Endodermal cell (in vitro differentiated cells): Measurements from ENCODE around the gene STK32B. TPM values are rescaled to one million over a fixed set of nuclear protein-coding genes. Genes with fewer than 3 reads are reported as not detected.

Experiments used
- DNase-seq: peaks from one replicate; pipeline ENCODE4 v3.0.0-alpha.2; 2017
- H3K27ac ChIP-seq: 2 replicates; pipeline ENCODE4 v1.5.1; 2013; ENCODE audit warnings: mild to moderate bottlenecking, low read depth, low read length, moderate library complexity
- H3K27me3 ChIP-seq: 2 replicates; pipeline ENCODE4 v1.6.1; 2013; ENCODE audit warnings: mild to moderate bottlenecking, low read length, moderate library complexity; ENCODE audit not compliant: insufficient read depth, control insufficient read depth, poor library complexity, severe bottlenecking
- H3K36me3 ChIP-seq: 2 replicates; pipeline ENCODE4 v1.7.0; 2013; ENCODE audit warnings: mild to moderate bottlenecking, low read length, moderate library complexity; ENCODE audit not compliant: control insufficient read depth, insufficient read depth
- H3K4me1 ChIP-seq: one replicate; pipeline ENCODE4 v1.7.0; 2013; ENCODE audit warnings: low read length; ENCODE audit not compliant: control insufficient read depth, insufficient read depth
- H3K4me3 ChIP-seq: 2 replicates; pipeline ENCODE4 v1.5.1; 2013; ENCODE audit warnings: mild to moderate bottlenecking, low read length, moderate library complexity
- H3K9ac ChIP-seq: 2 replicates; pipeline ENCODE4 v1.6.1; 2013; ENCODE audit warnings: mild to moderate bottlenecking, low read length, moderate library complexity; ENCODE audit not compliant: poor library complexity, severe bottlenecking; ENCODE audit errors: extremely low read depth
- H3K9me3 ChIP-seq: 2 replicates; pipeline ENCODE4 v1.6.1; 2013; ENCODE audit warnings: mild to moderate bottlenecking, low read length, moderate library complexity; ENCODE audit not compliant: control insufficient read depth
- H3K27ac Mint-ChIP-seq: 2 replicates; pipeline ENCODE4 v1.8.0; 2020; ENCODE audit warnings: mixed read lengths
- H3K27me3 Mint-ChIP-seq: 2 replicates; pipeline ENCODE4 v1.8.0; 2021; ENCODE audit warnings: mild to moderate bottlenecking, mixed read lengths; ENCODE audit not compliant: insufficient read depth
- H3K36me3 Mint-ChIP-seq: 2 replicates; pipeline ENCODE4 v1.8.0; 2020; ENCODE audit warnings: low read depth, mixed read lengths
- H3K4me1 Mint-ChIP-seq: 2 replicates; pipeline ENCODE4 v1.8.0; 2020; ENCODE audit warnings: mixed read lengths
- H3K4me3 Mint-ChIP-seq: 2 replicates; pipeline ENCODE4 v1.8.0; 2020; ENCODE audit warnings: mild to moderate bottlenecking, moderate library complexity, mixed read lengths
- H3K9me3 Mint-ChIP-seq: 2 replicates; pipeline ENCODE4 v1.8.0; 2020; ENCODE audit warnings: mild to moderate bottlenecking, mixed read lengths
- WGBS, 2 experiments: methylation state at CpG; one replicate each; pipeline versions ENCODE4 v1.1.5 to v1.1.7; 2013; ENCODE audit warnings: missing lambda C conversion rate in 2 of 2, mixed read lengths in 1 of 2; ENCODE audit not compliant: insufficient coverage in 1 of 2, insufficient read length in 1 of 2; 5-methylcytosine and 5-hydroxymethylcytosine counted together
- total RNA-seq, 2 donors: library from RNA; stranded (reverse); fragmentation: NEBNext Ultra II Directional in 1 of 2; extraction: Animal tissue kit (Norgen Biotek cat#: 25700) in 1 of 2; gene quantifications; 2 replicates in 1 of 2; 3 replicates in 1 of 2; pipeline ENCODE4 v1.2.1, GENCODE V29; 2021
- TF ChIP-seq, protein P1 (sequence below): fragments of 200-600 bp; sonication (generic); conservative IDR thresholded peaks from 2 replicates; pipeline ENCODE4 v1.5.0; 2021; ENCODE audit warnings: antibody characterized with exemption, mild to moderate bottlenecking

STK32B gene
- total RNA-seq, 2 donors from 2014 or later, result 1.4 to 1.5 TPM

DNA sequence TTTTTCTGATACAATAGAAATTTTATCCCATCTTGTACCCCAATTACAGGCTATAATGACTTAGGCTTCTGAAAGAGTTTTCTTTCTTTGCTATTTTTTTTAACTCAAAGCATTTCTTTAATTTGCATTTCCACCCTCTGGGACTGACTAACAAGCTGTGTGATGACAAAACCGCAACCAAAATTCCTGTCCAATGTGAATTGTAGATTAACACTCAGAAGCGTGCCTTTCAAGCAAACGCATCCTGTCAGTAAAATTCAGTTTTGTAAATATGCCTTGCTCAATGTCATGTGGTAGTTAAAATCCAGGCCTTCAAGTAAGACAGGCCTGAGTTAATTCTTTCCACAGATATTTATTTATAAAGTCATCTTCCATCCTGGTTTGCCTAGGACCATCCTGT lies 50.3 kb downstream of the STK32B start:
- Histone ChIP-seq H3K9ac (no peak overlapping the region), H3K27me3 (no peaks in the 10 kb centered on the region), H3K36me3 (no peaks in the 10 kb centered on the region), H3K27ac (no peak overlapping the region), H3K9me3 (no peaks in the 10 kb centered on the region), H3K4me1 (no peaks in the 10 kb centered on the region), H3K4me3 (no peak overlapping the region)
- no peak for DNase-seq
- TF ChIP-seq, protein P1, sequence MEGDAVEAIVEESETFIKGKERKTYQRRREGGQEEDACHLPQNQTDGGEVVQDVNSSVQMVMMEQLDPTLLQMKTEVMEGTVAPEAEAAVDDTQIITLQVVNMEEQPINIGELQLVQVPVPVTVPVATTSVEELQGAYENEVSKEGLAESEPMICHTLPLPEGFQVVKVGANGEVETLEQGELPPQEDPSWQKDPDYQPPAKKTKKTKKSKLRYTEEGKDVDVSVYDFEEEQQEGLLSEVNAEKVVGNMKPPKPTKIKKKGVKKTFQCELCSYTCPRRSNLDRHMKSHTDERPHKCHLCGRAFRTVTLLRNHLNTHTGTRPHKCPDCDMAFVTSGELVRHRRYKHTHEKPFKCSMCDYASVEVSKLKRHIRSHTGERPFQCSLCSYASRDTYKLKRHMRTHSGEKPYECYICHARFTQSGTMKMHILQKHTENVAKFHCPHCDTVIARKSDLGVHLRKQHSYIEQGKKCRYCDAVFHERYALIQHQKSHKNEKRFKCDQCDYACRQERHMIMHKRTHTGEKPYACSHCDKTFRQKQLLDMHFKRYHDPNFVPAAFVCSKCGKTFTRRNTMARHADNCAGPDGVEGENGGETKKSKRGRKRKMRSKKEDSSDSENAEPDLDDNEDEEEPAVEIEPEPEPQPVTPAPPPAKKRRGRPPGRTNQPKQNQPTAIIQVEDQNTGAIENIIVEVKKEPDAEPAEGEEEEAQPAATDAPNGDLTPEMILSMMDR, result no peak
- peaks cover 21% of the 10 kb centered on the region for H3K27me3 Mint-ChIP-seq
- H3K4me3 Mint-ChIP-seq, result no peak overlapping the region
- no peaks in the 10 kb centered on the region for H3K9me3 Mint-ChIP-seq
- H3K27ac Mint-ChIP-seq, result no peak overlapping the region
- H3K36me3 Mint-ChIP-seq, result no peaks in the 10 kb centered on the region
- no peaks in the 10 kb centered on the region for H3K4me1 Mint-ChIP-seq
- WGBS, 2 experiments, result 91 to 93% methylated on average over 3 of the region's 3 CpGs

DNA sequence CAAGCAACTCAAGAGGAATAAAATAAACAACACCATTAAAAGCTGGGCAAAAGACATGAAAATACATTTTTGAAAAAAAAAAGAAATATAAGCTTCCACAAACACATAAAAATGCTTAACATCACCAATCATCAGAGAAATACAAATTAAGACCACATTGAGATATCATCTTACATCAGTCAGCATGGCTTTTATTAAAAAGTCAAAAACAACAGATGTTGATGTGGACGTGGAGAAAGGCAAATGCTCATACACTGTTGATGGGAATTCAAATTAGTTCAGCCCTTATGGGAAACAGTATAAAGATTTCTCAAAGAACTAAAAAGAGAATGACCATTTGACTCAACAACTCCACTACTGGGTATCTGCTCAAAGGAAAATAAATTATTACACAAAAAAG lies 59.6 kb downstream of the STK32B start:
- no peak for DNase-seq
- H3K4me3 ChIP-seq, result no peak overlapping the region
- Mint-ChIP-seq H3K36me3 (no peaks in the 10 kb centered on the region), H3K27ac (no peak overlapping the region), H3K9me3 (no peaks in the 10 kb centered on the region), H3K27me3 (peaks cover 9% of the 10 kb centered on the region), H3K4me3 (no peak overlapping the region), H3K4me1 (no peaks in the 10 kb centered on the region)
- TF ChIP-seq, protein P1, result no peak
- H3K27ac ChIP-seq, result no peak overlapping the region
- 94% methylated on average over 1 of the region's 1 CpG; no CpG with 5 or more reads in 1 of the 2 experiments for WGBS, 2 experiments
- no peaks in the 10 kb centered on the region for H3K27me3 ChIP-seq
- H3K4me1 ChIP-seq, result no peaks in the 10 kb centered on the region
- H3K36me3 ChIP-seq, result no peaks in the 10 kb centered on the region
- no peak overlapping the region for H3K9ac ChIP-seq
- H3K9me3 ChIP-seq, result no peaks in the 10 kb centered on the region

DNA sequence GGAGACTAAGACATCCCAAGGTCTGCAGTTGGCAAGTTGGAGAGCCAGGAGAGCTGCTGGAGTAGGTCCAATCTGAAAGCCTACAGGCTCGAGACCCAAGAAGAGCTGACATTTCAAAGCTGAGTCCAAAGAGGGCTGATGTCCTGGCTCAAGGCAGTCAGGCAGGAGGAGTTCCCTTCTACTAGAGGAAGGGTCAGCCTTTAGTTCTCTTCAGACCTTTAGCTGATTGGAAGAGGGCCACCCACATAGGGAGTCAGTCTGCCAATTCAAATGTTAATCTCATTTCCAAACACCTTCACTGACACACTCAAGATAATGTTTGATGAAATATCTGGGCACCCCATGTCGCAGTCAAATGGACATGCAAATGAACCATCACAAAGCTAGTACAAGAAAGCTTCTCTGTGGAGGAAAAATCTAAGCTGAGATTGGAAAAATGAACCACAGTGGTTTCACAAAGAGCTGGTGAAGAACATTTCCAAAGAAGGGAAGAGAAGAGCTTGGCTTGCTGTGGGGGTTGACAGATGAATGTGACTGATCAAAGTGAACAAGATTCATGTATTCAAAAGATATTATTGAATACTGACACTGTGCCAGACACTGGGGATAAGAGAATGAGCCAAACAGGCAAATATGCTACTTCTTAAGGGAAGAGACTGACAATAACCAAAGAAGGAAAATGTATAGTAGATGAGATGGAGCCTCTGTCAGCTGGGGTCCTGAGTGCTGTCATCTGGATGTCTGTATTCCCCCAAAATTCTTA lies 61.2 kb downstream of the STK32B start:
- Histone ChIP-seq H3K4me3 (no peak overlapping the region), H3K27me3 (no peaks in the 10 kb centered on the region), H3K9ac (no peak overlapping the region), H3K27ac (no peak overlapping the region), H3K4me1 (no peaks in the 10 kb centered on the region), H3K36me3 (no peaks in the 10 kb centered on the region), H3K9me3 (no peaks in the 10 kb centered on the region)
- TF ChIP-seq, protein P1, result no peak
- whole genome bisulfite sequencing, 2 experiments, result 77 to 95% methylated on average over 2 of the region's 2 CpGs
- Mint-ChIP-seq H3K9me3 (no peaks in the 10 kb centered on the region), H3K4me1 (no peaks in the 10 kb centered on the region), H3K4me3 (no peak overlapping the region), H3K36me3 (no peaks in the 10 kb centered on the region), H3K27me3 (peaks cover 9% of the 10 kb centered on the region), H3K27ac (no peak overlapping the region)
- DNase-seq, result no peak
